HEK293 (cell line): ENCODE results near the gene VWA5A.

Experiments
- CTCF ChIA-PET: fragments of 350-600 bp; formaldehyde crosslinking; extraction: SDS; loops from one replicate; lab custom pipeline; 2021; ENCODE audit warnings: antibody characterized with exemption; lab: Yijun Ruan, JAX
- POLR2A ChIA-PET: fragments of 300-600 bp; formaldehyde crosslinking; extraction: SDS; loops from one replicate; lab custom pipeline; 2020; ENCODE audit warnings: antibody characterized with exemption, inconsistent platforms; lab: Yijun Ruan, JAX
- H3K27ac ChIP-seq: fragments of 200-500 bp; sonication (Bioruptor generic); 2 replicates; pipeline ENCODE4 v1.5.1; 2014; ENCODE audit warnings: low read depth, low read length, control low read depth, inconsistent platforms; ENCODE audit errors: extremely low read depth
- H3K36me3 ChIP-seq, 2 experiments: fragments of 200-500 bp in 1 of 2; sonication (Bioruptor generic) in 1 of 2; 1 replicate in 1 of 2; 2 replicates in 1 of 2; pipeline ENCODE4 v1.5.1; 2014 to 2017; ENCODE audit warnings: inconsistent platforms in 2 of 2, low read length in 2 of 2; ENCODE audit not compliant: control insufficient read depth in 2 of 2, insufficient read depth in 1 of 2
- H3K4me1 ChIP-seq: fragments of 200-500 bp; sonication (Bioruptor generic); 2 replicates; pipeline ENCODE4 v1.5.1; 2014; ENCODE audit warnings: mild to moderate bottlenecking, low read length, inconsistent platforms; ENCODE audit not compliant: control insufficient read depth, insufficient read depth
- H3K4me3 ChIP-seq: 2 replicates; pipeline ENCODE4 v1.5.1; 2011; ENCODE audit warnings: low read depth, mild to moderate bottlenecking, control low read depth, low read length, moderate library complexity
- H3K9me3 ChIP-seq: fragments of 200-500 bp; sonication (Bioruptor generic); 2 replicates; pipeline ENCODE4 v1.5.1; 2014; ENCODE audit warnings: low read depth, low read length, inconsistent platforms; ENCODE audit not compliant: control insufficient read depth, insufficient read depth
- KLF10 ChIP-seq: fragments of 450-650 bp; IDR thresholded peaks from 2 replicates; pipeline ENCODE4 v1.5.1; 2018; ENCODE audit warnings: missing biosample characterization, mild to moderate bottlenecking, missing genetic modification characterization
- KLF16 ChIP-seq: fragments of 450-650 bp; formaldehyde crosslinking; IDR thresholded peaks from 2 replicates; pipeline ENCODE4 v1.5.1; 2017; ENCODE audit warnings: missing biosample characterization, missing genetic modification characterization
- MEIS1 ChIP-seq: sonication (generic); formaldehyde crosslinking; IDR thresholded peaks from 2 replicates; pipeline ENCODE4 v1.8.1; 2022; ENCODE audit warnings: missing genetic modification reagents, mild to moderate bottlenecking, borderline replicate concordance
- PRDM1 ChIP-seq: fragments of 450-650 bp; formaldehyde crosslinking; IDR thresholded peaks from 2 replicates; pipeline ENCODE4; 2016; ENCODE audit warnings: missing biosample characterization, missing genetic modification characterization
- SP2 ChIP-seq: fragments of 450-650 bp; formaldehyde crosslinking; IDR thresholded peaks from 2 replicates; pipeline ENCODE4 v1.5.1; 2016; ENCODE audit warnings: missing biosample characterization, missing genetic modification characterization
- YY1 ChIP-seq: fragments of 450-650 bp; formaldehyde crosslinking; IDR thresholded peaks from 2 replicates; pipeline ENCODE4 v1.5.1; 2018; ENCODE audit warnings: missing biosample characterization, missing genetic modification characterization
- ZBTB11 ChIP-seq: fragments of 450-650 bp; formaldehyde crosslinking; conservative IDR thresholded peaks from 2 replicates; pipeline ENCODE4 v1.5.1; 2016; ENCODE audit warnings: low read depth, missing biosample characterization, missing genetic modification characterization
- ZNF112 ChIP-seq: fragments of 450-650 bp; formaldehyde crosslinking; IDR thresholded peaks from 2 replicates; pipeline ENCODE4 v1.5.0; 2017; ENCODE audit warnings: missing biosample characterization, missing genetic modification characterization
- ZNF114 ChIP-seq: fragments of 450-650 bp; formaldehyde crosslinking; IDR thresholded peaks from 2 replicates; pipeline ENCODE4 v1.5.0; 2017; ENCODE audit warnings: missing biosample characterization, missing genetic modification characterization
- ZNF138 ChIP-seq: fragments of 450-650 bp; formaldehyde crosslinking; IDR thresholded peaks from 2 replicates; pipeline ENCODE4 v1.5.1; 2016; ENCODE audit warnings: missing biosample characterization, missing genetic modification characterization, borderline replicate concordance
- ZNF148 ChIP-seq: fragments of 450-650 bp; formaldehyde crosslinking; IDR thresholded peaks from 2 replicates; pipeline ENCODE4 v1.5.0; 2017; ENCODE audit warnings: missing biosample characterization, missing genetic modification characterization, borderline replicate concordance
- ZNF404 ChIP-seq: fragments of 450-650 bp; formaldehyde crosslinking; IDR thresholded peaks from 2 replicates; pipeline ENCODE4 v1.5.1; 2017; ENCODE audit warnings: missing biosample characterization, missing genetic modification characterization
- ZNF488 ChIP-seq: fragments of 450-650 bp; formaldehyde crosslinking; IDR thresholded peaks from 2 replicates; pipeline ENCODE4 v1.5.1; 2016; ENCODE audit warnings: missing biosample characterization, missing genetic modification characterization
- ZNF501 ChIP-seq: fragments of 450-650 bp; formaldehyde crosslinking; IDR thresholded peaks from 2 replicates; pipeline ENCODE4 v1.5.1; 2016; ENCODE audit warnings: missing biosample characterization, missing genetic modification characterization
- ZNF624 ChIP-seq: fragments of 450-650 bp; formaldehyde crosslinking; IDR thresholded peaks from 2 replicates; pipeline ENCODE4 v1.5.1; 2017; ENCODE audit warnings: missing biosample characterization, missing genetic modification characterization
- ZNF626 ChIP-seq: fragments of 450-650 bp; sonication (Bioruptor Pico); formaldehyde crosslinking; IDR thresholded peaks from 2 replicates; pipeline ENCODE4 v1.5.1; 2018; ENCODE audit warnings: missing biosample characterization, missing genetic modification characterization, inconsistent platforms
- ZNF654 ChIP-seq: fragments of 450-650 bp; formaldehyde crosslinking; IDR thresholded peaks from 2 replicates; pipeline ENCODE4 v1.5.1; 2016; ENCODE audit warnings: low read depth, missing biosample characterization, missing genetic modification characterization
- ZNF660 ChIP-seq: fragments of 450-650 bp; IDR thresholded peaks from 2 replicates; pipeline ENCODE4 v1.5.1; 2018; ENCODE audit warnings: missing biosample characterization, mild to moderate bottlenecking, missing genetic modification characterization
- ZNF692 ChIP-seq: fragments of 450-650 bp; formaldehyde crosslinking; IDR thresholded peaks from 2 replicates; pipeline ENCODE4 v1.5.1; 2016; ENCODE audit warnings: missing biosample characterization, missing genetic modification characterization
- ZNF792 ChIP-seq: fragments of 450-650 bp; formaldehyde crosslinking; IDR thresholded peaks from 2 replicates; pipeline ENCODE4 v1.5.1; 2016; ENCODE audit warnings: missing biosample characterization, missing genetic modification characterization

Gene VWA5A

GRCh38 chr11:124070915-124071622, 44.2 kb upstream of the VWA5A start:
- ChIA-PET CTCF (interaction anchor here (0.6 to 4.9 kb wide), 34 partner anchors 8 to 731 kb away, joined by 3 to 57 read pairs (median 3); partner anchors contain the start of genes OR10G7 and VWA5A), POLR2A (no interaction called here)
- Histone ChIP-seq H3K4me1 (no peaks in the 10 kb centered on the region), H3K36me3 (no peaks in the 10 kb centered on the region), H3K4me3 (no peak overlapping the region), H3K9me3 (no peaks in the 10 kb centered on the region), H3K27ac (no peak overlapping the region)
- TF ChIP-seq ZNF660 (tag by site-specific recombination) (0 out of 2 replicates have a peak, but pooled peaks have one; percentile 14), ZNF654 (tag by site-specific recombination) (peak; percentile 59), ZNF624 (tag by site-specific recombination) (no peak)

- H3K9me3 ChIP-seq = no peaks in the 10 kb centered on the region
- H3K4me3 ChIP-seq = no peak overlapping the region
- no peaks in the 10 kb centered on the region for H3K36me3 ChIP-seq
- CTCF ChIA-PET = interaction anchor here (0.6 to 4.9 kb wide), 38 partner anchors 9 to 730 kb away, joined by 3 to 57 read pairs (median 3); partner anchors contain the start of genes OR10G7 and VWA5A
- no peak overlapping the region for H3K27ac ChIP-seq
- no peak for TF ChIP-seq ZNF692
- no peak for TF ChIP-seq ZNF488 (tag by site-specific recombination)
- TF ChIP-seq ZNF404 = no peak
- TF ChIP-seq KLF10 (tag by site-specific recombination) = no peak
- TF ChIP-seq ZNF624 (tag by site-specific recombination) = no peak
- TF ChIP-seq PRDM1 (tag by site-specific recombination) = no peak
- no peak for TF ChIP-seq ZNF114
- no peak for TF ChIP-seq SP2
- TF ChIP-seq KLF16 (tag by site-specific recombination) = no peak
- TF ChIP-seq MEIS1 (CRISPR knock-in tag) = no peak
- no peak for TF ChIP-seq ZNF792 (tag by site-specific recombination)
- TF ChIP-seq ZNF148 = no peak
- no peak for TF ChIP-seq YY1 (tag by site-specific recombination)
- TF ChIP-seq ZNF501 (tag by site-specific recombination) = no peak
- no peak for TF ChIP-seq ZNF138 (tag by site-specific recombination)
- no peak for TF ChIP-seq ZNF626 (tag by site-specific recombination)
- no peak for TF ChIP-seq ZBTB11
- TF ChIP-seq ZNF112 (tag by site-specific recombination) = no peak
- POLR2A ChIA-PET = no interaction called here
- H3K4me1 ChIP-seq = no peaks in the 10 kb centered on the region
These were observed 43.7 kb upstream of the VWA5A start for GRCh38 chr11:124071623-124071948.
